Cardiac muscle cell (in vitro differentiated cells and primary cell): ENCODE measurements around the gene PAQR5. TPM values are rescaled to one million over a fixed set of nuclear protein-coding genes. Genes with fewer than 3 reads are reported as not detected.

Source experiments
- DNase-seq, 2 donors: peaks; one replicate each; pipeline versions ENCODE4 v3.0.0 to v3.0.0-alpha.2; 2010 to 2017; ENCODE audit warnings: low read depth in 1 of 2, low spot score in 1 of 2
- H3K27ac ChIP-seq: fragments of 200-600 bp; sonication (generic); 2 replicates; pipeline ENCODE4 v1.5.1; 2016
- H3K27me3 ChIP-seq: fragments of 200-600 bp; sonication (generic); 2 replicates; pipeline ENCODE4 v1.6.0; 2016; ENCODE audit warnings: control low read depth
- H3K36me3 ChIP-seq: fragments of 200-600 bp; sonication (generic); 2 replicates; pipeline ENCODE4 v1.5.1; 2016; ENCODE audit warnings: control low read depth
- H3K4me1 ChIP-seq: fragments of 200-600 bp; sonication (generic); 2 replicates; pipeline ENCODE4 v1.8.1; 2017; ENCODE audit warnings: low read depth, mild to moderate bottlenecking, mixed run types
- H3K4me3 ChIP-seq: fragments of 200-600 bp; sonication (generic); 2 replicates; pipeline ENCODE4 v1.5.1; 2016; ENCODE audit warnings: mild to moderate bottlenecking
- H3K9me3 ChIP-seq: fragments of 200-600 bp; sonication (generic); 2 replicates; pipeline ENCODE4 v1.5.1; 2017; ENCODE audit warnings: low read depth, mild to moderate bottlenecking, control low read depth
- polyA plus RNA-seq: library from polyadenylated mRNA; unstranded; fragments of >200 nt; fragmentation: Nextera tagmentation; extraction: Ambion mirVana; gene quantifications from 2 replicates; pipeline ENCODE4 v1.2.1, GENCODE V29; 2016
- total RNA-seq: library from RNA; depleted of rRNA; stranded (reverse); fragments of >200 nt; gene quantifications from 2 replicates; pipeline ENCODE4 v1.2.3, GENCODE V29; 2016
- TF ChIP-seq, protein P1 (sequence below): IDR thresholded peaks from 2 replicates; pipeline ENCODE4 v1.5.1; 2012; ENCODE audit warnings: low read depth, mild to moderate bottlenecking, low read length

The PAQR5 gene
- total and polyA plus RNA-seq, 2 experiments from 2014 or later, result 0.18 to 0.39 TPM

- TF ChIP-seq, protein P1, sequence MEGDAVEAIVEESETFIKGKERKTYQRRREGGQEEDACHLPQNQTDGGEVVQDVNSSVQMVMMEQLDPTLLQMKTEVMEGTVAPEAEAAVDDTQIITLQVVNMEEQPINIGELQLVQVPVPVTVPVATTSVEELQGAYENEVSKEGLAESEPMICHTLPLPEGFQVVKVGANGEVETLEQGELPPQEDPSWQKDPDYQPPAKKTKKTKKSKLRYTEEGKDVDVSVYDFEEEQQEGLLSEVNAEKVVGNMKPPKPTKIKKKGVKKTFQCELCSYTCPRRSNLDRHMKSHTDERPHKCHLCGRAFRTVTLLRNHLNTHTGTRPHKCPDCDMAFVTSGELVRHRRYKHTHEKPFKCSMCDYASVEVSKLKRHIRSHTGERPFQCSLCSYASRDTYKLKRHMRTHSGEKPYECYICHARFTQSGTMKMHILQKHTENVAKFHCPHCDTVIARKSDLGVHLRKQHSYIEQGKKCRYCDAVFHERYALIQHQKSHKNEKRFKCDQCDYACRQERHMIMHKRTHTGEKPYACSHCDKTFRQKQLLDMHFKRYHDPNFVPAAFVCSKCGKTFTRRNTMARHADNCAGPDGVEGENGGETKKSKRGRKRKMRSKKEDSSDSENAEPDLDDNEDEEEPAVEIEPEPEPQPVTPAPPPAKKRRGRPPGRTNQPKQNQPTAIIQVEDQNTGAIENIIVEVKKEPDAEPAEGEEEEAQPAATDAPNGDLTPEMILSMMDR, result no peak
- H3K4me1 ChIP-seq, result no peaks in the 10 kb centered on the region
- H3K4me3 ChIP-seq, result no peak overlapping the region
- no peaks in the 10 kb centered on the region for H3K27me3 ChIP-seq
- no peak for DNase-seq
- no peaks in the 10 kb centered on the region for H3K36me3 ChIP-seq
- H3K27ac ChIP-seq, result no peak overlapping the region
- no peaks in the 10 kb centered on the region for H3K9me3 ChIP-seq
Observed at GRCh38 chr15:69386284-69386683, 87.6 kb downstream of the PAQR5 start.

- no peak for DNase-seq
- H3K27me3 ChIP-seq, result no peaks in the 10 kb centered on the region
- H3K4me1 ChIP-seq, result no peaks in the 10 kb centered on the region
- no peak overlapping the region for H3K27ac ChIP-seq
- H3K9me3 ChIP-seq, result no peaks in the 10 kb centered on the region
- no peaks in the 10 kb centered on the region for H3K36me3 ChIP-seq
- TF ChIP-seq, protein P1, result no peak
- no peak overlapping the region for H3K4me3 ChIP-seq
Observed at GRCh38 chr15:69388260-69388705, 89.6 kb downstream of the PAQR5 start.

- H3K9me3 ChIP-seq, result no peaks in the 10 kb centered on the region
- TF ChIP-seq, protein P1, result no peak
- H3K4me1 ChIP-seq, result peaks cover 1% of the 10 kb centered on the region
- DNase-seq, result no peak
- H3K27ac ChIP-seq, result no peak overlapping the region
- H3K27me3 ChIP-seq, result no peaks in the 10 kb centered on the region
- no peak overlapping the region for H3K4me3 ChIP-seq
- H3K36me3 ChIP-seq, result no peaks in the 10 kb centered on the region
Observed at GRCh38 chr15:69389426-69389825, 90.7 kb downstream of the PAQR5 start.

DNA sequence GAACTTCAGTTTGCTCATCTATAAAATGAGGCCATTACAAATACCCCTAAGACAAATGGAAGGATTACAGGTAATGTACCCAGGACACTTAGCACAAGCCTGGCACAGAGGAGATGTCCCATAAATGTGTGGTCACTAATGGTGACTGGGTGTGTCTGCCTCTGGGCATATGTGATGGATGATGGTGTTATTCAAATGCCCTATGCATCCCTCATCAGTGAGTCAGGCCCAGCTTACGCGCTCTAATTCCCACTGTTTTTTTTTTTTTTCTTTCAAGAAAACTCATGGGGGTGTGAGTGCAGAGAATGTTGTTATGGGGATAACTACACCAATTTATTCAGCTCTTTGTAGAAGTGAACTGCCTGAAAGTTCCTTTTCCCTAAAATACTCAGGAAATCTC, 91.9 kb downstream of the PAQR5 start:
- Histone ChIP-seq H3K36me3 (no peaks in the 10 kb centered on the region), H3K4me3 (no peak overlapping the region), H3K27me3 (no peaks in the 10 kb centered on the region), H3K27ac (no peak overlapping the region), H3K9me3 (no peaks in the 10 kb centered on the region), H3K4me1 (peaks cover 5% of the 10 kb centered on the region)
- DNase-seq, result no peak
- TF ChIP-seq, protein P1, result no peak

DNA sequence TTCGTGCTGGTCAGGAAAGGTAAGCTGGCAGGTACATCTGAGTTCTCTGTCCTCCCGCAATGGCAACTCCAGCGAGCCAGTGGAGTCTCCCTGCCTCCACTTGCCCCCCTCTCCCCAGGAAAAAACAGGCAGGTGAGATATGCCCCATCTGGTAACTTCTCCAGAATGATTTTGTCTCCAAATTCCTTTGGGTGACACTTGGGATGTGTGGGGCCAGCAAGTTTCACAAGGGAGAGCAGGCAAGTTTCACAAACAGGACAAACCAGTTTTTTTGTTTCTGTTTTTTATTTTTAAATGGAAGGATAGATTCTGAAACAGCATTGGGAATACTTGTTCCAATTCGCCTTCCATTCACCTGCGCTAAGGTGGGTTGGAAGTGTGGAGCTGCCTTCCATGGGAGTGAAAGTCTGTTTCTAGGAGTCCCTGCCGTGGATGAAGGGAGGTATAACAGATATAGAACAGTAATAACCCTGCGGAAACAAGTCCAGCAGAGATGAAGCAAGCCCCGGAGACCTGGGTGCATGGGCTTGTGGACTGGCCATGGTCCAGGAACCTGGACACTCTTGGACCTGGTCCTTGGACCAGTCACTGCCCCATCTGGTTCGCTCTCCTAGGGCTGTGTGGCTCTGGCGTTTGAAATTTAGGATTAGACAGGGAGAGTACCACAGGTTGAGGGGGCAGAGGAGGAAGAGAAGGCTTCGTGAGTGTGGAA, 92.5 kb downstream of the PAQR5 start:
- no peak overlapping the region for H3K27ac ChIP-seq

More for the DNA sequence above, 92.5 kb downstream of the PAQR5 start:
- TF ChIP-seq, protein P1, result no peak
- H3K4me3 ChIP-seq, result no peak overlapping the region
- H3K27me3 ChIP-seq, result no peaks in the 10 kb centered on the region
- H3K9me3 ChIP-seq, result no peaks in the 10 kb centered on the region
- peaks cover 5% of the 10 kb centered on the region for H3K4me1 ChIP-seq
- H3K36me3 ChIP-seq, result no peaks in the 10 kb centered on the region
- DNase-seq, result no peak
